K562 (cell line): ENCODE results near the gene RASGRP2. TPM values are rescaled to one million over a fixed set of nuclear protein-coding genes. Genes with fewer than 3 reads are reported as not detected.

Experiments used
- MAFG ChIP-seq: fragments of 450-650 bp; conservative IDR thresholded peaks from 2 replicates; pipeline ENCODE4 v1.6.1; 2016; ENCODE audit warnings: missing genetic modification characterization, missing compliant biosample characterization
- RAD21 ChIP-seq, 2 experiments: fragments of 250-450 bp in 1 of 2; fragments of 450-650 bp in 1 of 2; sonication (Bioruptor Pico) in 1 of 2; formaldehyde crosslinking in 1 of 2; IDR thresholded peaks in 1 of 2; conservative IDR thresholded peaks in 1 of 2; 2 replicates each; pipeline versions ENCODE4 v1.4.0 to v1.8.0; 2020 to 2022; ENCODE audit warnings: mild to moderate bottlenecking in 2 of 2, moderate library complexity in 1 of 2
- ZKSCAN1 ChIP-seq: fragments of 150-350 bp; IDR thresholded peaks from 2 replicates; pipeline ENCODE4 v1.6.1; 2016; ENCODE audit warnings: low read depth, low read length
- polyA plus RNA-seq, 8 experiments: library from polyadenylated mRNA; depleted of rRNA in 4 of 8; stranded (reverse) in 5 of 8; unstranded in 3 of 8; fragments of >200 nt; fragmentation: Nextera tagmentation in 2 of 8; fragmentation: Illumina TruSeq in 1 of 8; extraction: Ambion mirVana in 2 of 8; extraction: Trizol in 1 of 8; gene quantifications; 2 replicates each; pipeline versions ENCODE4 v1.2.1 to v1.2.3, GENCODE V29; 2011 to 2014; ENCODE audit warnings: inconsistent platforms in 1 of 8, missing spikeins in 1 of 8
- total RNA-seq, 7 experiments: library from RNA; depleted of rRNA in 6 of 7; stranded (reverse); fragments of >200 nt in 6 of 7; fragmentation: Illumina TruSeq in 2 of 7; extraction: Trizol in 2 of 7; gene quantifications; 2 replicates each; pipeline versions ENCODE4 v1.2.1 to v1.2.3, GENCODE V29; 2011 to 2021; ENCODE audit warnings: low replicate concordance in 1 of 7
- TF ChIP-seq, protein P1 (sequence below): fragments of 450-650 bp; IDR thresholded peaks from 2 replicates; pipeline ENCODE4 v1.6.1; 2016; ENCODE audit warnings: mild to moderate bottlenecking, moderate library complexity

The RASGRP2 gene
- total and polyA plus RNA-seq, 9 of the 15 experiments (the other 6 are each of a cell fraction or from before 2014, with no cell fraction given): 0.87 to 22.7 (median 5.5) TPM

DNA sequence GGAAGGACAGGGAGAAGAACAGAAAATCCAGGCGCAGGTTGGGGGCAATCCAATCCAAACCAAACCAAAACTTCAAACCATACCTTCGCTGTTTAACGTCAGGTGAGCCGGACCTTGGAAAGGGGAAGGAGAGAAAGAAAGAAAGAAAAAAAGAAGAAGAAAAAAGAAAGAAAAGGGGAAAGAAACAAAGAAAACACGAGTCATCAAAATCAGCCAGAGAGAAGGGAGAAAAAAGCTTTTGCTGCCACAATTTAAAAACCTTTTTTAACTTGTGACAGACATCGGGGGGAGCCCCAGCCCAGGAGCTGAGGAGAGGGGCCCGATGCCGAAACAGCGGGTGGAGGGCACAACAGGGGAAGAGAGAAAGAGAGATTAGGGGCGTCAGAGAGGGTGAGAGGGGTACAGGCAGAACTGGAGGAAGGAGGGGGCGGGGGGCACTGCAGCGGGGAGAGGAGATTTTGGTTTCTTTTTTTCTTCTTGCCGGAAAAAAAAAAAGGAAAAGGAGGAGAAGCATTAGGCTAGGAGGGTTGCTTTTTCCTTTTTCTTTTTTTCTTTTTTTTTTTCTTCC is 51.1 kb downstream of the RASGRP2 start (continued):
- TF ChIP-seq RAD21 (CRISPR knock-in tag; conservative IDR thresholded peaks at IDR 0.05 in 1 of 2, IDR thresholded peaks at IDR 0.05 in 1 of 2) (no peak), ZKSCAN1 (no peak), MAFG (tag) (peak; percentile 61)
- TF ChIP-seq, protein P1, sequence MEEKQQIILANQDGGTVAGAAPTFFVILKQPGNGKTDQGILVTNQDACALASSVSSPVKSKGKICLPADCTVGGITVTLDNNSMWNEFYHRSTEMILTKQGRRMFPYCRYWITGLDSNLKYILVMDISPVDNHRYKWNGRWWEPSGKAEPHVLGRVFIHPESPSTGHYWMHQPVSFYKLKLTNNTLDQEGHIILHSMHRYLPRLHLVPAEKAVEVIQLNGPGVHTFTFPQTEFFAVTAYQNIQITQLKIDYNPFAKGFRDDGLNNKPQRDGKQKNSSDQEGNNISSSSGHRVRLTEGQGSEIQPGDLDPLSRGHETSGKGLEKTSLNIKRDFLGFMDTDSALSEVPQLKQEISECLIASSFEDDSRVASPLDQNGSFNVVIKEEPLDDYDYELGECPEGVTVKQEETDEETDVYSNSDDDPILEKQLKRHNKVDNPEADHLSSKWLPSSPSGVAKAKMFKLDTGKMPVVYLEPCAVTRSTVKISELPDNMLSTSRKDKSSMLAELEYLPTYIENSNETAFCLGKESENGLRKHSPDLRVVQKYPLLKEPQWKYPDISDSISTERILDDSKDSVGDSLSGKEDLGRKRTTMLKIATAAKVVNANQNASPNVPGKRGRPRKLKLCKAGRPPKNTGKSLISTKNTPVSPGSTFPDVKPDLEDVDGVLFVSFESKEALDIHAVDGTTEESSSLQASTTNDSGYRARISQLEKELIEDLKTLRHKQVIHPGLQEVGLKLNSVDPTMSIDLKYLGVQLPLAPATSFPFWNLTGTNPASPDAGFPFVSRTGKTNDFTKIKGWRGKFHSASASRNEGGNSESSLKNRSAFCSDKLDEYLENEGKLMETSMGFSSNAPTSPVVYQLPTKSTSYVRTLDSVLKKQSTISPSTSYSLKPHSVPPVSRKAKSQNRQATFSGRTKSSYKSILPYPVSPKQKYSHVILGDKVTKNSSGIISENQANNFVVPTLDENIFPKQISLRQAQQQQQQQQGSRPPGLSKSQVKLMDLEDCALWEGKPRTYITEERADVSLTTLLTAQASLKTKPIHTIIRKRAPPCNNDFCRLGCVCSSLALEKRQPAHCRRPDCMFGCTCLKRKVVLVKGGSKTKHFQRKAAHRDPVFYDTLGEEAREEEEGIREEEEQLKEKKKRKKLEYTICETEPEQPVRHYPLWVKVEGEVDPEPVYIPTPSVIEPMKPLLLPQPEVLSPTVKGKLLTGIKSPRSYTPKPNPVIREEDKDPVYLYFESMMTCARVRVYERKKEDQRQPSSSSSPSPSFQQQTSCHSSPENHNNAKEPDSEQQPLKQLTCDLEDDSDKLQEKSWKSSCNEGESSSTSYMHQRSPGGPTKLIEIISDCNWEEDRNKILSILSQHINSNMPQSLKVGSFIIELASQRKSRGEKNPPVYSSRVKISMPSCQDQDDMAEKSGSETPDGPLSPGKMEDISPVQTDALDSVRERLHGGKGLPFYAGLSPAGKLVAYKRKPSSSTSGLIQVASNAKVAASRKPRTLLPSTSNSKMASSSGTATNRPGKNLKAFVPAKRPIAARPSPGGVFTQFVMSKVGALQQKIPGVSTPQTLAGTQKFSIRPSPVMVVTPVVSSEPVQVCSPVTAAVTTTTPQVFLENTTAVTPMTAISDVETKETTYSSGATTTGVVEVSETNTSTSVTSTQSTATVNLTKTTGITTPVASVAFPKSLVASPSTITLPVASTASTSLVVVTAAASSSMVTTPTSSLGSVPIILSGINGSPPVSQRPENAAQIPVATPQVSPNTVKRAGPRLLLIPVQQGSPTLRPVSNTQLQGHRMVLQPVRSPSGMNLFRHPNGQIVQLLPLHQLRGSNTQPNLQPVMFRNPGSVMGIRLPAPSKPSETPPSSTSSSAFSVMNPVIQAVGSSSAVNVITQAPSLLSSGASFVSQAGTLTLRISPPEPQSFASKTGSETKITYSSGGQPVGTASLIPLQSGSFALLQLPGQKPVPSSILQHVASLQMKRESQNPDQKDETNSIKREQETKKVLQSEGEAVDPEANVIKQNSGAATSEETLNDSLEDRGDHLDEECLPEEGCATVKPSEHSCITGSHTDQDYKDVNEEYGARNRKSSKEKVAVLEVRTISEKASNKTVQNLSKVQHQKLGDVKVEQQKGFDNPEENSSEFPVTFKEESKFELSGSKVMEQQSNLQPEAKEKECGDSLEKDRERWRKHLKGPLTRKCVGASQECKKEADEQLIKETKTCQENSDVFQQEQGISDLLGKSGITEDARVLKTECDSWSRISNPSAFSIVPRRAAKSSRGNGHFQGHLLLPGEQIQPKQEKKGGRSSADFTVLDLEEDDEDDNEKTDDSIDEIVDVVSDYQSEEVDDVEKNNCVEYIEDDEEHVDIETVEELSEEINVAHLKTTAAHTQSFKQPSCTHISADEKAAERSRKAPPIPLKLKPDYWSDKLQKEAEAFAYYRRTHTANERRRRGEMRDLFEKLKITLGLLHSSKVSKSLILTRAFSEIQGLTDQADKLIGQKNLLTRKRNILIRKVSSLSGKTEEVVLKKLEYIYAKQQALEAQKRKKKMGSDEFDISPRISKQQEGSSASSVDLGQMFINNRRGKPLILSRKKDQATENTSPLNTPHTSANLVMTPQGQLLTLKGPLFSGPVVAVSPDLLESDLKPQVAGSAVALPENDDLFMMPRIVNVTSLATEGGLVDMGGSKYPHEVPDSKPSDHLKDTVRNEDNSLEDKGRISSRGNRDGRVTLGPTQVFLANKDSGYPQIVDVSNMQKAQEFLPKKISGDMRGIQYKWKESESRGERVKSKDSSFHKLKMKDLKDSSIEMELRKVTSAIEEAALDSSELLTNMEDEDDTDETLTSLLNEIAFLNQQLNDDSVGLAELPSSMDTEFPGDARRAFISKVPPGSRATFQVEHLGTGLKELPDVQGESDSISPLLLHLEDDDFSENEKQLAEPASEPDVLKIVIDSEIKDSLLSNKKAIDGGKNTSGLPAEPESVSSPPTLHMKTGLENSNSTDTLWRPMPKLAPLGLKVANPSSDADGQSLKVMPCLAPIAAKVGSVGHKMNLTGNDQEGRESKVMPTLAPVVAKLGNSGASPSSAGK: no peak
